WTC11 (cell line): ENCODE results near the gene ABTB2.

ENCODE experiments used
- CTCF ChIP-seq: fragments of 200-600 bp; IDR thresholded peaks from 2 replicates; pipeline ENCODE4 v1.8.0; 2022; ENCODE audit warnings: antibody characterized with exemption
- JUN ChIP-seq: sonication (generic); formaldehyde crosslinking; IDR thresholded peaks from 2 replicates; pipeline ENCODE4 v1.8.0; 2023; ENCODE audit warnings: mild to moderate bottlenecking, missing genetic modification reagents

- no peak for TF ChIP-seq CTCF
- TF ChIP-seq JUN (CRISPR knock-in tag) = no peak
Measured at GRCh38 chr11:34166806-34167740, 190.7 kb downstream of the ABTB2 start.
